Measurements from ENCODE around the gene PPRC1. TPM values are rescaled to one million over a fixed set of nuclear protein-coding genes. Genes with fewer than 3 reads are reported as not detected.

The PPRC1 gene
- polyA plus RNA-seq, 4 donors, result 27.7 to 43.0 (median 36.3) TPM

- no peak for DNase-seq (ENCODE audit: low read depth in 4 of 4, low spot score in 3 of 4)
These were observed 8.2 kb downstream of the PPRC1 start for GRCh38 chr10:102140913-102141540.

GRCh38 chr10:102141583-102142107 is 8.8 kb downstream of the PPRC1 start:
- no peak for DNase-seq (ENCODE audit: low read depth in 4 of 4, low spot score in 3 of 4)

DNA sequence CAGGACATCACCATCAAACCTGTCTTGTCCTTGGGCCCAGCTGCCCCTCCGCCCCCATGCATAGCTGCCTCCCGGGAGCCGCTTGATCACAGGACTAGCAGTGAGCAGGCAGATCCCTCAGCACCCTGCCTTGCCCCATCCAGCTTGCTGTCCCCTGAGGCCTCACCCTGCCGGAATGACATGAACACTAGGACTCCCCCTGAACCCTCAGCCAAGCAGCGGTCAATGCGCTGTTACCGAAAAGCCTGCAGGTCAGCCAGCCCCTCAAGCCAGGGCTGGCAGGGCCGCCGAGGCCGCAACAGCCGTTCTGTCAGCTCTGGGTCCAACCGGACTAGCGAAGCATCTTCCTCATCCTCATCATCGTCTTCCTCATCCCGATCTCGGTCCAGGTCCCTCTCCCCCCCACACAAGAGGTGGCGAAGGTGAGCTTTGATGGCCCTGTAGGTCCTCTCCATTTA is 14.2 kb downstream of the PPRC1 start:
- DNase-seq (ENCODE audit: low read depth in 4 of 4, low spot score in 3 of 4), result no peak

- no peak for DNase-seq (ENCODE audit: low read depth in 4 of 4, low spot score in 3 of 4)
These were observed 14.7 kb downstream of the PPRC1 start for GRCh38 chr10:102147561-102147960.

DNA sequence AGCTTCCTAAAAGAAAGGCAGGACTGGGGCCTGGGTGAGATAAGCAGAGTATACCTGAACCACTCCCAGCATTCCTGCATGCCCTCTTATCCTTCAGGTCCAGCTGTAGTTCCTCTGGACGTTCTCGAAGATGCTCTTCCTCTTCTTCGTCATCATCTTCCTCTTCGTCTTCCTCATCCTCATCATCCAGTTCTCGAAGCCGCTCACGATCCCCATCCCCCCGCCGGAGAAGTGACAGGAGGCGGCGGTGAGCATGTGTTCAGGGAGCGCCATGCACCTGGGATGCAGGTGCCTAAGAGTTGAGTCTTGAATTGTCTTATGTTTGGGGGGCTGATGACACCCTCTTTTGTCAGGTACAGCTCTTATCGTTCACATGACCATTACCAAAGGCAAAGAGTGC is 15.4 kb downstream of the PPRC1 start:
- DNase-seq (ENCODE audit: low read depth in 4 of 4, low spot score in 3 of 4), result no peak

DNA sequence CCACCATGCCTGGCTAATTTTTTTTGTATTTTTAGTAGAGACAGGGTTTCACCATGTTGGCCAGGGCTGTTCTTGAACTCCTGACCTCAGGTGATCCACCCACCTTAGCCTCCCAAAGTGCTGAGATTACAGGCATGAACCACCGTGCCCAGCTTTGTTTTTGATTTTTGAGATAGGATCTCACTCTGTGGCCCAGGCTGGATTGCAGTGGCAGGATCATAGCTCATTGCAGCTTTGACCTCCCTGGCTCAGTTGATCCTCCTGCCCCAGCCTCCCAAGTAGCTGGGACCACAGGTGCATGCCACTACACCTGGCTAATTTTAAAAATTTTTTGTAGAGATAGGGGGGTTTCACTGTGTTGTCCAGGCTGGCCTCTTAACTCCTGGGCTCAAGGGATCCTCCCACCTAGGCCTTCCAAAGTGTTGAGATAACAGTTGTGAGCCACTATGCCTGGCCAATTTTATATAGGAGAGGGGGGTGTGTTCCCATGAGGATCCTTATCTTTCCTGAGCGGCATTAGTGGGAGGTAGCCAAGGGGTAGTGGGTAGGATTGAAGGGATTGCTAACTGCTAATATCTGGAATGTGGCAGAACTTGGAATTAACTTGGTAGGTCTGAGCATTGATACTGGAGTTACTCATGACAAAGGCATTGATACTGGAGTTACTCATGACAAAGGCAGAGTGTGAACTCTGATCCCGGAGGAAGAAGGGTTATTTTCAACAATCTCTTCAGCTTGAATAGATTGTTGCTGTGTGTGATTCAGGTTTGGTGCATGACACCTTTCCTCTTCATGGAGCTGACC is 18.3 kb downstream of the PPRC1 start:
- no peak for DNase-seq (ENCODE audit: low read depth in 4 of 4, low spot score in 3 of 4)

DNA sequence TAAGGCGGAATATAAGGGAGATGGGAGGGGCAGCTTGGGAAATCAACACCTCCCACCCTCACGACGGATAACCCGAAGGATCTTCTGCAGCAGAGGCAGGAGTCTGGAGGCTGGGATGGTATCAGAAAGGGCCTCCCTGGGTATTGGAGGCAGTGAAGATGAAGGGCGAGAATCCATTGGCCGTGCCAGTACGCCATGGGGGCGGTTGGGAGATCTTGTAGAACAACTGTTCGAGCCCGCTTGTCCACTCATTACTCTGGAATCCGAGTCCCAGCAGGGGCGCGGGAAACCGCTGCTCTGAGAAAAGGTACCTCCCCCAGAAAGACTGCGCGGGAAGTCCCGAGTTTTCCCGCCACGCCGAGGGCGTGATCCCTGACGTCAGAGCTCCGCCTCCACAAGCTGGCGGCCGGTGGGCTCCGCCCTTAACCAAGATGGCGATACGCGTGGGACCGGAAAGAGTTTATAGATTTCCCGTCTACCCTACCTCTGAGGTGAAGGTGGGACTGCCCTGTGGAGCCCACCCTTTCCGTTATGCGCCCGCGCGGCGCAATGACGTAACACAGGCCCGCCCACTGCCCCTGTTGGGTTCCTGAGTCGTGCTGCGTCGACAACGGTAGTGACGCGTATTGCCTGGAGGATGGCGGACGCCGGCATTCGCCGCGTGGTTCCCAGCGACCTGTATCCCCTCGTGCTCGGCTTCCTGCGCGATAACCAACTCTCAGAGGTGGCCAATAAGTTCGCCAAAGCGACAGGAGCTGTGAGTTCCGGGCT is 19.1 kb downstream of the PPRC1 start, which contains the start of gene NOLC1:
NOLC1 (plus strand) TSS at position 616 of the 771 bp plus-strand sequence; CDS start at position 638, 22 bp downstream.
- peak; percentile 93 to 97 (median 96) for DNase-seq (ENCODE audit: low read depth in 4 of 4, low spot score in 3 of 4)

GRCh38 chr10:102152545-102152890 is 19.7 kb downstream of the PPRC1 start:
- DNase-seq (ENCODE audit: low read depth in 4 of 4, low spot score in 3 of 4), result no peak

GRCh38 chr10:102153093-102153620 is 20.3 kb downstream of the PPRC1 start:
- DNase-seq (ENCODE audit: low read depth in 4 of 4, low spot score in 3 of 4), result no peak

- DNase-seq (ENCODE audit: low read depth in 4 of 4, low spot score in 3 of 4), result no peak
These were observed 21.8 kb downstream of the PPRC1 start for GRCh38 chr10:102154466-102155116.

GRCh38 chr10:102157224-102157623 is 24.4 kb downstream of the PPRC1 start:
- DNase-seq (ENCODE audit: low read depth in 4 of 4, low spot score in 3 of 4), result no peak

DNA sequence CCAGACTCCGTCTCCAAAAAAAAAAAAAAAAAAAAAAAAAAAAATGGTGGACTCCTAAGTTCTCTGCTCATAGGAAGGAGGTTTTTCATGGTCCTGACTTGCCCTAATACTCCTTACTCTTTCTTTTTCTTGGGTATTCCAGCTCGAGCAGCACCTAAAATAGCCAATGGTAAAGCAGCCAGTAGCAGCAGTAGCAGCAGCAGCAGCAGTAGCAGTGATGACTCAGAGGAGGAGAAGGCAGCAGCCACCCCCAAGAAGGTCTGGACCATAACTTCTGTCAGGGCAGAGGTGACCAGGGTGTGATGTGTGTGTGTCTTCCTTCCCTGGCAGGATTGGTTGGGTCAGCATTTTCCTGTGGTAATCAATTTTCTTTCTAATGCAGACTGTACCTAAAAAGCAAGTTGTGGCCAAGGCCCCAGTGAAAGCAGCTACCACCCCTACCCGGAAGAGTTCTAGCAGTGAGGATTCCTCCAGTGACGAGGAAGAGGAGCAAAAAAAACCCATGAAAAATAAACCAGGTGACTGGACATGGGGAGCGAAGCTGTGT is 26.3 kb downstream of the PPRC1 start:
- DNase-seq (ENCODE audit: low read depth in 4 of 4, low spot score in 3 of 4), result no peak

- DNase-seq (ENCODE audit: low read depth in 4 of 4, low spot score in 3 of 4), result no peak
These were observed 27.0 kb downstream of the PPRC1 start for GRCh38 chr10:102159831-102160230.

DNA sequence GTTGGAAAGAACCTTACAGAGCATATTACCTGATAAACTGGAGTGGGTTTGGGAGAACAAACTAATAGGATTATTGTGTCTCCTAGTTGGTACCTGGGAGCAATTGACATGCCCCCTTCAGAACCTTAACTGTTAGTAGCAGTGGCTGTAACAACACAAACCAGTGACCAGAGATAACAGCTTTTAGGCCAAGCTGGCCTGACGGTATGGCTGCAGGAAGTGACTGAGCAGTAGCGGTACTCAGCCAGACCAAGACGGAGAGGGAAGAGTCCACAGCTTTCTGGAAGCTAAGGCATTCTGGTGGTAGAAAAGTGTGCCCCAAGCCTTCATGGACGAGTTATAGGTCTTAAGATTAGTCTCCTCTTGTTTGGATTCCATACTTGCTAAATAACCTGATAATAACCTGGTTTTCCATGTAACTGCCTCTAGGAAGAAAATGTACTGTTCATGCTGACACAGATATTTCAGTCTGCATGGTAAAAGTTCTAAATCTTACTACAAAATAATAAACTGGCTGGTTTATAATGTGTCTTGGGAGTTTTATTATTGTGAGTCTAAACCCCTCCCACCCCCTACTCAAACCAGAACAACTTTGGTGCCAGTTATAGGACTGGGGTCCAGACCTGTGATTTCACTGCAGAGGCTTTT is 30.6 kb downstream of the PPRC1 start:
- DNase-seq (ENCODE audit: low read depth in 4 of 4, low spot score in 3 of 4), result no peak

DNA sequence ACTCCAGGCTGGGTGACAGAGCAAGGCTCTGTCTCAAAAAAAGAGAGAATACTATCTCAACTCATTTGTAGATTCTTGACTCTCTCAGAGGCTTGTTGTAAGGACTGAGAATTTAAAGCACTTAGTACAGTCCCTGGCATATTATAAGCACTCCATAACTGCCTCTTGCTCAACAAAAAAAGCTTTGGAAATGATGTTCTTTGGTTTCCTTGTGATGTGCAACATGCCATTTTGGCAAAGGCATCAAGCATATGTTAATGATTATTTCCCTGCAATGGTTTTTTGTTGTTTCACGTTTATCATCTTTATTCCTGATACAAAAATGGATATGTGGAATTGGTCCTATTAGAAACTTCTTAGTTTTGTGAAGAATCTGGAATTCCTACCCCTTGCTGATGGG is 35.0 kb downstream of the PPRC1 start:
- no peak for DNase-seq (ENCODE audit: low read depth in 4 of 4, low spot score in 3 of 4)

GRCh38 chr10:102170602-102171001 is 37.8 kb downstream of the PPRC1 start:
- no peak for DNase-seq (ENCODE audit: low read depth in 4 of 4, low spot score in 3 of 4)

- no peak for DNase-seq (ENCODE audit: low read depth in 4 of 4, low spot score in 3 of 4)
These were observed 39.4 kb downstream of the PPRC1 start for GRCh38 chr10:102172288-102172687.

GRCh38 chr10:102175415-102175814 is 42.6 kb downstream of the PPRC1 start:
- no peak for DNase-seq (ENCODE audit: low read depth in 4 of 4, low spot score in 3 of 4)

GRCh38 chr10:102184606-102185005 is 51.8 kb downstream of the PPRC1 start:
- no peak for DNase-seq (ENCODE audit: low read depth in 4 of 4, low spot score in 3 of 4)

DNA sequence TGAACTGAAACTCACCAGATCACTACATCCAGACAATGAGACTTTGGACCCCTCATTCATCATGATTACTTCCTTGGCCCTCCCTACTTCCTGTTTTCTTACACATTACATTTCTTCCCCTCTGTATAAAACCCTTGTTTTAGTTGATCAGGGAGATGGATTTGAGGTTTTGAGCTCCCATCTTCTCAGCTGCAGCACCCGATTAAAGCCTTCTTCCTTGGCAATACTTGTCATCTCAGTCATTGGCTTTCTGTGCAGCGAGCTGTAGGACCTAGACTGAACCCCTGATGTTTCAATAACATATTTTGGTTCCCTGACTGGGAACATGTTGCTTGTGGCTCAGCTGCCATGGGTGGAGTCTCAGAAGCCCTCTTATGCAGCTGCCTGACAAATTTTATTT is 52.4 kb downstream of the PPRC1 start:
- no peak for DNase-seq (ENCODE audit: low read depth in 4 of 4, low spot score in 3 of 4)

Data from left renal pelvis (tissue), 4 donors.